Lower lobe of right lung (tissue), 2 donors: ENCODE measurements around the gene MAML3. TPM values are rescaled to one million over a fixed set of nuclear protein-coding genes. Genes with fewer than 3 reads are reported as not detected.

ENCODE experiments used
- ATAC-seq, 2 donors: fragments of 200-7000 bp; cut with Tn5 transposase; one replicate each; pipeline ENCODE4 v1.9.1; 2020 to 2022; ENCODE audit warnings: mild to moderate bottlenecking in 2 of 2, moderate library complexity in 2 of 2
- DNase-seq: peaks from one replicate; pipeline ENCODE4 v3.0.0-alpha.2; 2020
- H3K27ac ChIP-seq: fragments of 200-600 bp; one replicate; pipeline ENCODE4 v1.8.0; 2022
- H3K27me3 ChIP-seq: fragments of 200-600 bp; one replicate; pipeline ENCODE4 v1.8.0; 2022; ENCODE audit warnings: low read depth
- H3K36me3 ChIP-seq: fragments of 200-600 bp; one replicate; pipeline ENCODE4 v1.8.0; 2022; ENCODE audit warnings: mild to moderate bottlenecking
- H3K4me1 ChIP-seq: fragments of 200-600 bp; one replicate; pipeline ENCODE4 v1.8.0; 2022
- H3K4me3 ChIP-seq: fragments of 200-600 bp; one replicate; pipeline ENCODE4 v1.8.0; 2022; ENCODE audit warnings: mild to moderate bottlenecking
- H3K9me3 ChIP-seq: fragments of 200-600 bp; one replicate; pipeline ENCODE4 v1.8.0; 2022
- intact Hi-C: fragments of 100-400 bp; cut with DNase I; formaldehyde crosslinking; loops from one replicate; pipeline ENCODE4 v1.11.0; 2022
- total RNA-seq: library from RNA; stranded (reverse); fragmentation: NEBNext Ultra II Directional; extraction: Animal tissue kit (Norgen Biotek cat#: 25700); gene quantifications from one replicate; pipeline ENCODE4 v1.2.1, GENCODE V29; 2021
- TF ChIP-seq, protein P1 (sequence below): fragments of 200-600 bp; IDR thresholded peaks from one replicate; pipeline ENCODE4 v1.8.0; 2022; ENCODE audit warnings: antibody characterized with exemption, mild to moderate bottlenecking
- donor health status: DM: no; HTN: yes; CAD: no; lungs with severe emphysema.

MAML3 gene
- total RNA-seq, 1 donor from 2014 or later: 12.5 TPM

DNA sequence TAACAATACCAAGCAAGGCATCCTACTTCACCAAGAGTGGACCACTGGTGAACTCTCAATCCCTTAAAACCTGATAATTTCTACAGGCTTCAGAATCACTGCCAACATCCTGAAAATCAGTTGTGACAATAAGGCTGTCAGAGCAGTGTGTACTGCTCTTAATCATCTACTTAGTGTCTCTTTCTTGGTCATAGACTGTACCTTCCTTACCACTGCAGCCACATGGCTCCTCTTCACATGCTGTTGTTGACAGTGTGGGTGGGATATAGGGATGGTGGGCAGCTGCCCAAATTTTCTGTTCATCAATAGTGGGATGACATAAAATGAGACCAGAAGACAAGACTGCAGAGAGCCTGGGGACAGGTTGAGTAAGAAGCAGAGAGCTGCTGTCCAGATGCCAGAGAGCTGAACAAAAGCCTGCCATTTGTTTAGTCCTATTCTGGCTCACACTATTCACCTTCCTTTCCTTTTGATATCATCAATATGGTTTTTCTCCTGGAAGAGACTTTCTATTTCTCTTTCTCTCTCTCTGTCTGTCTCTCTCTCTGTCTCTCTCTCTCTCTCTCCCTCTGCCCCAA lies 309.4 kb downstream of the MAML3 start:
- DNase-seq: no peak
- Histone ChIP-seq H3K9me3 (no peaks in the 10 kb centered on the region), H3K36me3 (no peaks in the 10 kb centered on the region), H3K4me3 (no peak overlapping the region), H3K27ac (no peak overlapping the region), H3K4me1 (peaks cover 16% of the 10 kb centered on the region), H3K27me3 (no peaks in the 10 kb centered on the region)
- ATAC-seq: no peak
- intact Hi-C loops: no loop called here
- TF ChIP-seq, protein P1, sequence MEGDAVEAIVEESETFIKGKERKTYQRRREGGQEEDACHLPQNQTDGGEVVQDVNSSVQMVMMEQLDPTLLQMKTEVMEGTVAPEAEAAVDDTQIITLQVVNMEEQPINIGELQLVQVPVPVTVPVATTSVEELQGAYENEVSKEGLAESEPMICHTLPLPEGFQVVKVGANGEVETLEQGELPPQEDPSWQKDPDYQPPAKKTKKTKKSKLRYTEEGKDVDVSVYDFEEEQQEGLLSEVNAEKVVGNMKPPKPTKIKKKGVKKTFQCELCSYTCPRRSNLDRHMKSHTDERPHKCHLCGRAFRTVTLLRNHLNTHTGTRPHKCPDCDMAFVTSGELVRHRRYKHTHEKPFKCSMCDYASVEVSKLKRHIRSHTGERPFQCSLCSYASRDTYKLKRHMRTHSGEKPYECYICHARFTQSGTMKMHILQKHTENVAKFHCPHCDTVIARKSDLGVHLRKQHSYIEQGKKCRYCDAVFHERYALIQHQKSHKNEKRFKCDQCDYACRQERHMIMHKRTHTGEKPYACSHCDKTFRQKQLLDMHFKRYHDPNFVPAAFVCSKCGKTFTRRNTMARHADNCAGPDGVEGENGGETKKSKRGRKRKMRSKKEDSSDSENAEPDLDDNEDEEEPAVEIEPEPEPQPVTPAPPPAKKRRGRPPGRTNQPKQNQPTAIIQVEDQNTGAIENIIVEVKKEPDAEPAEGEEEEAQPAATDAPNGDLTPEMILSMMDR: no peak

- no peak overlapping the region for H3K4me3 ChIP-seq
- TF ChIP-seq, protein P1: no peak
- H3K36me3 ChIP-seq: no peaks in the 10 kb centered on the region
- ATAC-seq (no peak), DNase-seq (no peak)
- peaks cover 16% of the 10 kb centered on the region for H3K4me1 ChIP-seq
- no peaks in the 10 kb centered on the region for H3K9me3 ChIP-seq
- no peak overlapping the region for H3K27ac ChIP-seq
- intact Hi-C loops: no loop called here
- H3K27me3 ChIP-seq: no peaks in the 10 kb centered on the region
These were observed 309.9 kb downstream of the MAML3 start for GRCh38 chr4:139844057-139844456.

DNA sequence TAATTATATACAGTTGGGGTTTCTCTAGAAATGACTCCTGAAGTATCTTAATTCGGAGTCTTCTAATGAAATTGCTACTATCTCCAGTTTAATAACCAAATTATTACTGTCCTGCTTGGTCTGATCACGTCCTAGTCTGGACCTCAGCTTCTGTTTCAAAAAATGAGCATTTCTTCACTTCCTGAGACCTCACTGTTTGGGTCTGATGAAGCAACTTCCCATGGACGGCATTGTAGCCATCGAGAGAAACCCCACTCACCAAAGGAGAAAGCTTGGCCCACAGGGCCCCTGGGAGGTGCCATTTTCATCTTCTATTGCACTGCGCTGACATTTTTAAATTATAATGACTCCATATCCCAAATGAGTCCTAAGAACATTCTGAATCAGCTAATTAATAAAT lies 310.3 kb downstream of the MAML3 start:
- TF ChIP-seq, protein P1: no peak
- Histone ChIP-seq H3K4me1 (peaks cover 16% of the 10 kb centered on the region), H3K27me3 (no peaks in the 10 kb centered on the region), H3K9me3 (no peaks in the 10 kb centered on the region), H3K36me3 (no peaks in the 10 kb centered on the region), H3K27ac (no peak overlapping the region), H3K4me3 (no peak overlapping the region)
- peak; percentile 48 to 49 for ATAC-seq
- intact Hi-C loops: no loop called here
- DNase-seq: no peak

GRCh38 chr4:139841464-139842195 lies 312.4 kb downstream of the MAML3 start:
- H3K27me3 ChIP-seq: no peaks in the 10 kb centered on the region
- H3K36me3 ChIP-seq: no peaks in the 10 kb centered on the region
- ATAC-seq (no peak), DNase-seq (no peak)
- TF ChIP-seq, protein P1: no peak
- no peak overlapping the region for H3K27ac ChIP-seq
- peaks cover 16% of the 10 kb centered on the region for H3K4me1 ChIP-seq
- intact Hi-C loops: no loop called here
- no peak overlapping the region for H3K4me3 ChIP-seq
- no peaks in the 10 kb centered on the region for H3K9me3 ChIP-seq

- Histone ChIP-seq H3K4me1 (peaks cover 16% of the 10 kb centered on the region), H3K36me3 (no peaks in the 10 kb centered on the region), H3K27me3 (no peaks in the 10 kb centered on the region), H3K27ac (no peak overlapping the region), H3K9me3 (no peaks in the 10 kb centered on the region), H3K4me3 (no peak overlapping the region)
- TF ChIP-seq, protein P1: no peak
- no peak for ATAC-seq
- intact Hi-C loops: no loop called here
- no peak for DNase-seq
These were observed 313.2 kb downstream of the MAML3 start for GRCh38 chr4:139840773-139841172.
